HG03196 (cell line): Measurements from ENCODE around the gene CD52.
"Not testable (repeated sequence)": the region's sequence is repeated elsewhere in the genome, so short reads cannot be mapped to it uniquely, and the experiment has no call there.

Source experiments
- ATAC-seq: cut with Tn5 transposase; IDR thresholded peaks from one replicate; pipeline ENCODE4 v1.9.1; 2021; ENCODE audit not compliant: unreplicated experiment

Gene CD52

GRCh38 chr1:26297791-26298124, 20.0 kb upstream of the CD52 start:
- no peak for ATAC-seq

DNA sequence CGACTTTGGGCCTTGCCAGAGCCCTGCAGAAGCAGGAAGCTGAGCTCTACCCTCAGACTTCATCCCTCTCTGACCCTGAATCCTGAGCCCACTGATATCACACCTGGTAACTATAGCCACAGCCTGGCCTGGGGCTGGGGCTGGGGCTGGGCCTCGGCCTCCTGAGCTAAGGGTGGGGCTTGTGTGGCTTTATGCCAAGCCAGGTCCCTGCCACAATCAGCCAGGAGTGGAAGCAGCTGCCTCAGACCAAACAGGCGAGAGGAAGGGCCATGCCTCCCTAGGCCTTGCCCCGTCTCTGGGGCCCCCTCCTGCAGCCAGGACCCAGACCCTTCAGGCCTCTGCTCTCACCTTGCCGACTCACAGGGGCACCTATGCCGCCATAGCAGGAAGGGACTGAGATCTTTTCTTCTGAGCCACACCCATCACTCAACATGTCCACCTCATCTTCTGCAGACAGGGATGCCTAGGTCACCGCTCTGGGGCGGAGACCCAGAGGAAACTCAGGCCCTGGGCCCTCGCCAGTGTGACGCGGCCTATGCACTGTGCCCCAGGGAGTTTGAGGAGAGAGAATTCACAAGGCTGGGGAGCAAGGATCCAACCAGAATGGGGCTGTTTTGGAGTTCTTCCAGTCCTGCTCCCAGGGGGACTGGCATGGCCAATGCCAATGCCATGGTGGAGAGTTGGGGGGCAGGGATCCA, 17.0 kb upstream of the CD52 start:
- no peak for ATAC-seq

GRCh38 chr1:26302733-26303405, 14.9 kb upstream of the CD52 start:
- no peak for ATAC-seq

DNA sequence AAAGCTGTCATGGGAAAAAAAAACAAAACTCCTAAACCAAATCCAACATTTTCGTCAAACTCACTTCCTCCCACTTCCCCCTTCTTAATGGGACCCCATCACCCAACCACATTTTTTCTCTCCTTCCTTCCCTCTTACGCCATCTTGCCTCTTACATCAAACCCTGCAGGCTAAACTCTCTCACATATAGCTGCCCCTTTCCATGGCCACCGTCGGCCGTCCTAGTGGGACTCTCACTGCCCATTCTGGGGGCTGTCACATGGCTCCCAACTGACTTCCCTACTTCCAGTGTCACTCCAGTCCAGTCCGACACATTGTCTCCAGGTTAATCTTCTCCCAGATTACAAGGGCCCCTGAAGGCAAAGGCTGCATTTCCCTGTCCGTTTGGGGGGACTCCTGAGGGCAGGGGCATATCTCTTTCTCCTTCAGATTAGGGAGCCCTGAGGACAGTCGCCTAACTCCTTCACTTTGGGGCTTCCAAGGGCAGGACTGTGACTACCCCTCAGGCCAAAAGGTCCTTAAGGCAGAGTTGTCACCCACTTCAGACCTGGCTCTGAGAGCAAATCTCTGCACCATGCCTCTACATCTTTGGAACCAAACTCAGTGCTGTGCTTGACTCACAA, 12.0 kb upstream of the CD52 start:
- ATAC-seq = peak; percentile 14

DNA sequence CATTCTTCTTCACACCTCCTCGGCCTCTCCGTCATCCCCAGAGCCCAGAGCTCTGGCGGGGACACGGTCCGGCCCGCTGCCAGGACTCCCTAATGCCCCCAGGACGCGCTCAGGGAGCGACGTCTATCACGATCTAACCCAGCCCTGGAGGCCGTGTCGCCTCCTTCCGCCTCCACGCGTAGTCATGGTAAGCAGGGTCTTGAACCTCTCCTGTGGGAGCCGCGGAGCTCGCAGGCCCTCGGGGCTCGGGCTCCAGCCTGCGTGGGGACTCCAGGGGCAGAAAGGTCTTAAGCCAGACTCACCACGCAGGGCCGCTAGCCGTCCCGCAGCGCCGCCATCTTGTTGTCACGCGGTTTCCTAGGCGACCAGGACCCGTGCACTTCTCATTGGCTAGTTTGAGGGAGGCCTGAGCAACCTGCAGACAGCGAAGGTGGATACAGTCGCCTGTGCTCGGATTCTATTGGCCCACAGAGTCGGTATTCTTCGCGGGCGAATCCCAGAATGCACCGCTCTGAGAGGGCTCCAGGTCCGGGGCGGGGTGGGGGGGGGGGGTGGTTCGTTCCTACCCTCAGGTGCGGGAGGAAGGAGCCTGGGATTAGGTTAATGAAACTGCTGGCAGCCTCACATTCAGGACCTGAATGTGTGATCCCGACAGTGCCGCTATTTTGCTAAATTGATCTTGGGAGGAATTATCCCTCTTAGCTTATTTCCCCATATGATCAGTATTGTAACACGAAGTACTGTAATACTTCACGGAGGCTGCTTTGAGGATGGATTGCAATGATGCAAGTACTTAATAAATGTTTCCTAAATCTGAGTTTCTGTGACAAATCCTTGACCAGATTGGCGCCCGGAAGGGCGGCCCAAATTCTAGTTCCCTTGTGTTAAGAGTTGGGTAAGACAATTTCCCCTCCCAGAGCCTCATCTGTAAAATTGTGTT, 11.2 kb upstream of the CD52 start, which contains the start of gene UBXN11:
Gene UBXN11 (minus strand): TSS at position 347 of the 940 bp plus-strand sequence. CDS start 3,753 bp downstream, outside the sequence.
- ATAC-seq = peak; percentile 91

- ATAC-seq = no peak
These were observed 10.4 kb upstream of the CD52 start for GRCh38 chr1:26307363-26307781.

DNA sequence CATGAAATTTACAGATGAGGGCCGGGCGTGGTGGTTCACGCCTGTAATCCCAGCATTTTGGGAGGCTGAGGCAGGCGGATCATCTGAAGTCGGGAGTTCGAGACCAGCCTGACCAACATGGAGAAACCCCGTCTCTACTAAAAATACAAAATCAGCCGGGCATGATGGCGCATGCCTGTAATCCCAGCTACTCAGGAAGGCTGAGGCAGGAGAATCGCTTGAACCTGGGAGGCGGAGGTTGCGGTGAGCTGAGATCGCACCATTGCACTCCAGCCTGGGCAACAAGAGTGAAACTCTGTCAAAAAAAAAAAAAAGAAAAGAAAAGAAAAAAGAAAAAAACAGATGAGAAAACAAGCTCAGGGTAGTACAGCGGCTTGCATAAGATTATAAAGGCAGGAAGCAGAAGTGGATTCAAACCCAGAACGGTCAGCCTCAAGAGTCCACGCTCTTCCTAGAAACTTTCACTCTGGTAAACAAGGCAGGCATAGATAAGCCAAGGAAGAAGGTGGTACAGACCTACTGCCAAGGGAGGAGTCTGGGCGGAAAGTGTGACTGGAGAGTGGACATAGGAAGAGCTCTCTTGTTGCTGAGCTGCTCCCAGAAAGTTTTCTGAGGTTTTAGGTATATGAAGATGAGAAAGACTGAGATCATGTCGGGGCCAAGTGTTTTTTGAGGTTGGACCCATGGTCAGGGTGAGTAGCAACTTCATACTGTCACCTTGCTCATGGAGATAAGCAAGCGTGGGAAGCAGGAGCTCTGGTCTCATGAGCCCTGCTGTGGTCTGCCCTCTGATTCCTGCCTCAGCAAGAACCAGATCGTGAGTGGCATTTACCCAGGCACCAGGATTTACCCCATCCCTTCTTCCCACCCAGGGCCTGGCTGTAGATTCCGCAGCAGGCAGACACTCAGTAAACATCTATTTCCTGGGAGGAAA, 9.5 kb upstream of the CD52 start:
- not testable (repeated sequence) for ATAC-seq

- no peak for ATAC-seq
These were observed 3.3 kb upstream of the CD52 start for GRCh38 chr1:26314501-26314900.

- ATAC-seq = no peak
These were observed 1.6 kb upstream of the CD52 start for GRCh38 chr1:26315874-26316850.

DNA sequence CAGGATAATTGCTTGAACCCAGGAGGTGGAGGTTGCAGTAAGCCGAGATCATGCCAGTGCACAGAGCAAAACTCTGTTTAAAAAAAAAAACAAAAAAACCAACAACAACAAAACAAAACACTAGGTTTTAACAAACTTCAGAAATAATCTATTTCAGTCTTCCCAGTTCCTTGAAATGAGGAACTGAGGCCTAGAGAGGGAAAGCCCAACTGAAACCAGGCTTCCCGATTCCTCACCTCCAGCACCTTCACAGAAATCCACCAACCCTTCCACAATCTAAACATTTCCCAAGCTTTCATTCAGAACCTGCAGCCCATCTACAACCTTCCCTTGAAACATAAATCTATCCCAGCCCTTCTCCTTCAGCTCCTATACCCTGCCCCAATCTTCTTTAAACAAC, 612 bp upstream of the CD52 start:
- ATAC-seq = no peak

DNA sequence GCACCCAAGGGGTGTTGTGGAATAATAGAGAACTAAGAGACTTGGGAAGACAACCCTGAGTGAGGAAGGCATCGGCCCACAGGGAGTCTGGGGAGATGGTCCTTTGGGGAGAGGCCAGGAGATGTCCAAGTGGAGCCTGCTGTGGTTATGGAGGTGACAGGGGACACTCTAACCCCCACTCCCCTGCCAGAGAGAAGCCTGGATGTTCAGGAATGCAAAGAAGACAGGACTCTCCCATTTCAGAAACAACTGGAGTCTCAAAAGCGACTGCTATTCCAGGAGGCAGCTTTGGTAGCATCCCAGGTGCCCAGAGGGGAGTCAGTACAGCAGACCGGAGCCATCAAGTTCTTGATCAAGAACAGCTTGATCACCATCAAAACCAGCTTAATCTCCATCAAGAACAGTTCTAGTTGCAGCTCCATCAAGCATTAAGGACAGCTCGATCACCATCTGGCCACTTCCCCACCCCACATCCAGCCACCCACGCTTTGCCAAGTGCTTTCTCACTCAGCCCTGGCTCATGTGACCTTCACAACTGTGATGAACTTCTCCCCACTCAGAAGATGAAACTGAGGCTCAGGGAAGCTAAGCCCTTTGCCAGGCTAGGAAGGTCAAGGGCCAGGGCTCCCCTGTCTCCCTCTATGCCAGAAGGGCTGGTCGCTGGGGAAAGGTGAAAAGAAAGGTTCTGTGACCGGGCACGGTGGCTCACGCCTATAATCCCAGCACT, 743 bp downstream of the CD52 start:
- ATAC-seq = no peak

DNA sequence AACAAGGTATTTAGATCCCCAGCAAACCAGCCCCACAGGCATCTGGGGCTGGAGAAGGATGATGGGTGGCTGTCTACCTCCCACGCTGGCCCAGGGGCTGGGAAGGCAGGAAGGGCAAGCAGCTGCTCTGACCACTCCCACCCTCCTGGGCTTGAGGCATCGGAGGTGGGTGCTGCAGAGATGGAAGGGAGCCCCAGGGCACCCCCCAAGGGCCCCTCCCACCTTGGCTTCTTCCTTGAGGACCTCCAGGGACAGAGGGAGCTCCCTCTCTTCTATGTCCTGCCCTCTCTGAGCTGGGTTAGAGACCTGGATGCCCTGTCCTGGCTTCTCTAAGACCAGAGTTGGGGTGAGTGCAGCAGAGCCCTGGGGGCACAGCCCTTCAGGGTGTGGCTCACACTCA, 3.1 kb downstream of the CD52 start:
- ATAC-seq = no peak

- peak; percentile 40 for ATAC-seq
These were observed 3.7 kb downstream of the CD52 start for GRCh38 chr1:26321315-26322041.

DNA sequence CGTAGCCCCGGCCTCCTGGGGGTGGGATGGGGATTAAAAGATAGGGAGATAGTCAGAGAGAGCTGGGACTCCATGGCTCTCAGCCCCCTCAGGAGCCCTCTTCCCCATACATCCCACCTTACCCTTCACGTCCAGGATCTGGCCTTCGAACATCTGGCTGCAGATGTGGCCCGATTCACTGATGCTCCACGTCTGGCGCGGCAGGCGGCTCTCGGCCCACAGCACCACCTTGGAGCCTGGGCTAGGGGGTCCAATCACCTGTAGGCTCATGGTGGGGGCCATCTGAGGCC, 4.2 kb downstream of the CD52 start:
- ATAC-seq = no peak

DNA sequence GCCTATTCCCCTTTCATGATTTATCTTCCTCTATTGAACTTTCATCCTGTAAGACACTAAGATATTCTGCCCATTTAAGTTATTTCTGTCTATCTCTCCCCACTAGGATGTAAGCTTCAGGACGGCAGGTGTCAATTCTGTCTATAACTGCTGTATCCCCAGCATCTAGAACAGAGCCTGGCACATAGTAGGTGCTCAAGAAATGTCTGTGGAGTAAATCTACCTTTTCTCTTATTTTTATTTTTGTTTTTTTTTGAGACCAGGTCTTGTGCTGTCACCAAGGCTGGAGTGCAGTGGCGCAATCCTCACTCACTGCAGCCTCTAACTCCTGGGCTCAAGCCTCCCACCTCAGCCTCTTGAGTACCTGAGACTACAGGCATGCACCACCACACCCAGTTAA, 5.6 kb downstream of the CD52 start:
- no peak for ATAC-seq

GRCh38 chr1:26324550-26324949, 6.8 kb downstream of the CD52 start:
- no peak for ATAC-seq

- ATAC-seq = no peak
These were observed 10.2 kb downstream of the CD52 start for GRCh38 chr1:26327956-26328362.

- no peak for ATAC-seq
These were observed 10.8 kb downstream of the CD52 start for GRCh38 chr1:26328597-26328996.
